HepG2 (cell line): Measurements from ENCODE around the gene FDPS. TPM values are rescaled to one million over a fixed set of nuclear protein-coding genes. Genes with fewer than 3 reads are reported as not detected.

Experiments
- ATF3 ChIP-seq: sonication (generic); formaldehyde crosslinking; IDR thresholded peaks from 2 replicates; pipeline ENCODE4 v1.4.0; 2020; ENCODE audit warnings: missing genetic modification reagents
- CHD4 ChIP-seq: fragments of 200-600 bp; sonication (generic); IDR thresholded peaks from 2 replicates; pipeline ENCODE4 v1.7.0; 2017; ENCODE audit warnings: mild to moderate bottlenecking, low read length, borderline replicate concordance
- DRAP1 ChIP-seq: IDR thresholded peaks from 2 replicates; pipeline ENCODE4 v1.6.1; 2016; ENCODE audit warnings: missing genetic modification reagents, missing compliant biosample characterization
- HHEX ChIP-seq: IDR thresholded peaks from 2 replicates; pipeline ENCODE4 v1.6.1; 2016; ENCODE audit warnings: control low read depth
- HNRNPLL ChIP-seq: fragments of 200-400 bp; formaldehyde crosslinking; IDR thresholded peaks from 2 replicates; pipeline ENCODE4 v1.6.1; 2017; ENCODE audit warnings: mild to moderate bottlenecking, low read depth, low read length; ENCODE audit not compliant: poor library complexity, severe bottlenecking
- LBX2 ChIP-seq: sonication (generic); formaldehyde crosslinking; IDR thresholded peaks from 2 replicates; pipeline ENCODE4 v1.5.0; 2020; ENCODE audit warnings: missing genetic modification reagents, mild to moderate bottlenecking, borderline replicate concordance
- MAFK ChIP-seq, 2 experiments: IDR thresholded peaks in 1 of 2; conservative IDR thresholded peaks in 1 of 2; 2 replicates each; pipeline ENCODE4 v1.6.1; 2011; ENCODE audit warnings: improper control_type of control experiment in 2 of 2, low read length in 2 of 2
- MBNL3 ChIP-seq: fragments of 250-450 bp; sonication (Bioruptor Pico); conservative IDR thresholded peaks from 2 replicates; pipeline ENCODE4 v1.8.0; 2022; ENCODE audit warnings: mild to moderate bottlenecking, inconsistent platforms
- MXD3 ChIP-seq: IDR thresholded peaks from 2 replicates; pipeline ENCODE4 v1.6.1; 2016; ENCODE audit warnings: mild to moderate bottlenecking, missing biosample characterization, missing genetic modification reagents
- MXD4 ChIP-seq: IDR thresholded peaks from 2 replicates; pipeline ENCODE4 v1.6.1; 2016; ENCODE audit warnings: mild to moderate bottlenecking, missing biosample characterization, missing genetic modification reagents
- RBM39 ChIP-seq: fragments of 200-400 bp; formaldehyde crosslinking; IDR thresholded peaks from one replicate; pipeline ENCODE4 v1.6.1; 2018; ENCODE audit warnings: antibody characterized with exemption, mild to moderate bottlenecking, low read depth, low read length; ENCODE audit not compliant: poor library complexity, severe bottlenecking
- SNAPC2 ChIP-seq: sonication (generic); formaldehyde crosslinking; IDR thresholded peaks from 2 replicates; pipeline ENCODE4 v1.8.1; 2022; ENCODE audit warnings: mild to moderate bottlenecking, missing genetic modification reagents
- SYNCRIP ChIP-seq: fragments of 200-400 bp; formaldehyde crosslinking; IDR thresholded peaks from 2 replicates; pipeline ENCODE4 v1.6.1; 2018; ENCODE audit warnings: mild to moderate bottlenecking, low read depth, low read length; ENCODE audit not compliant: insufficient read depth
- TGIF2 ChIP-seq: IDR thresholded peaks from 2 replicates; pipeline ENCODE4 v1.6.1; 2016; ENCODE audit warnings: control low read depth, missing compliant biosample characterization
- THAP11 ChIP-seq: IDR thresholded peaks from 2 replicates; pipeline ENCODE4 v1.6.1; 2016; ENCODE audit warnings: missing biosample characterization, missing genetic modification reagents
- TRIM22 ChIP-seq: fragments of 450-650 bp; IDR thresholded peaks from 2 replicates; pipeline ENCODE4 v1.6.1; 2017
- ZNF136 ChIP-seq: sonication (generic); formaldehyde crosslinking; IDR thresholded peaks from 2 replicates; pipeline ENCODE4 v1.8.1; 2022; ENCODE audit warnings: low read depth, mild to moderate bottlenecking, moderate library complexity, missing genetic modification reagents
- ZNF18 ChIP-seq: sonication (generic); formaldehyde crosslinking; IDR thresholded peaks from 2 replicates; pipeline ENCODE4 v1.8.0; 2022; ENCODE audit warnings: mild to moderate bottlenecking, missing genetic modification reagents; ENCODE audit not compliant: insufficient replicate concordance
- ZNF563 ChIP-seq: sonication (generic); formaldehyde crosslinking; IDR thresholded peaks from 2 replicates; pipeline ENCODE4 v1.8.0; 2022; ENCODE audit warnings: mild to moderate bottlenecking, moderate library complexity, missing genetic modification reagents
- ZNF567 ChIP-seq: sonication (generic); formaldehyde crosslinking; IDR thresholded peaks from 2 replicates; pipeline ENCODE4 v1.8.1; 2023; ENCODE audit warnings: mild to moderate bottlenecking, missing genetic modification reagents, borderline replicate concordance
- ZNF569 ChIP-seq: sonication (generic); formaldehyde crosslinking; IDR thresholded peaks from 2 replicates; pipeline ENCODE4 v1.5.0; 2020; ENCODE audit warnings: mild to moderate bottlenecking, missing genetic modification reagents, moderate library complexity, borderline replicate concordance
- ZNF644 ChIP-seq: IDR thresholded peaks from 2 replicates; pipeline ENCODE4 v1.6.1; 2016; ENCODE audit warnings: low read depth
- ZNF652 ChIP-seq: IDR thresholded peaks from 2 replicates; pipeline ENCODE4 v1.6.1; 2016; ENCODE audit warnings: low read depth, borderline replicate concordance
- ZNF772 ChIP-seq: sonication (generic); formaldehyde crosslinking; IDR thresholded peaks from 2 replicates; pipeline ENCODE4 v1.5.0; 2020; ENCODE audit warnings: mild to moderate bottlenecking, missing genetic modification reagents
- ZNF777 ChIP-seq: sonication (generic); formaldehyde crosslinking; IDR thresholded peaks from 2 replicates; pipeline ENCODE4 v1.4.0; 2020; ENCODE audit warnings: missing genetic modification reagents
- ZSCAN29 ChIP-seq: sonication (generic); formaldehyde crosslinking; conservative IDR thresholded peaks from 2 replicates; pipeline ENCODE4 v1.4.0; 2020; ENCODE audit warnings: mild to moderate bottlenecking, missing genetic modification reagents
- polyA plus RNA-seq, 8 experiments: library from polyadenylated mRNA; depleted of rRNA in 3 of 8; stranded (reverse) in 7 of 8; unstranded in 1 of 8; fragments of >200 nt; fragmentation: Illumina TruSeq in 4 of 8; extraction: Trizol in 4 of 8; gene quantifications; 2 replicates each; pipeline versions ENCODE4 v1.2.1 to v1.2.3, GENCODE V29; 2011 to 2016; ENCODE audit warnings: low read depth in 4 of 8, missing spikeins in 1 of 8, mixed read lengths in 1 of 8; ENCODE audit not compliant: insufficient read depth in 1 of 8
- total RNA-seq, 5 experiments: library from RNA; depleted of rRNA; stranded (reverse); fragments of >200 nt; fragmentation: Illumina TruSeq; extraction: Trizol; gene quantifications; 2 replicates each; pipeline ENCODE4 v1.2.3, GENCODE V29; 2016; ENCODE audit warnings: low read depth in 1 of 5

FDPS gene
- total and polyA plus RNA-seq, 2 of the 13 experiments (the other 11 are each of a cell fraction or from before 2014, with no cell fraction given), result 264 to 519 TPM

GRCh38 chr1:155261852-155262673 is 46.6 kb upstream of the FDPS start, which contains the start of gene SCAMP3 (continued):
- TF ChIP-seq MXD4 (CRISPR knock-in tag) (peak; percentile 80), CHD4 (no peak), ZNF644 (CRISPR knock-in tag) (no peak), MAFK (conservative IDR thresholded peaks at IDR 0.05 in 1 of 2, IDR thresholded peaks at IDR 0.05 in 1 of 2; ENCODE audit: low read length in 2 of 2) (no peak), ZSCAN29 (CRISPR knock-in tag) (peak; percentile 67; the same call in 1 of the 2 replicates), SYNCRIP (no peak), ZNF777 (CRISPR knock-in tag) (0 out of 2 replicates have a peak, but pooled peaks have one; percentile 22), THAP11 (CRISPR knock-in tag) (peak; percentile 99), MBNL3 (no peak), HNRNPLL (peak; percentile 92), ZNF136 (no peak), ATF3 (CRISPR knock-in tag) (no peak), ZNF569 (CRISPR knock-in tag) (peak; percentile 94), RBM39 (peak; percentile 79), ZNF563 (CRISPR knock-in tag) (peak; percentile 76; the same call in 1 of the 2 replicates), TGIF2 (CRISPR knock-in tag) (no peak), ZNF18 (CRISPR knock-in tag) (peak; percentile 34), LBX2 (CRISPR knock-in tag) (no peak), MXD3 (peak; percentile 79), SNAPC2 (CRISPR knock-in tag) (no peak), TRIM22 (no peak), ZNF567 (CRISPR knock-in tag) (peak; percentile 29; the same call in 1 of the 2 replicates), ZNF772 (CRISPR knock-in tag) (no peak), HHEX (CRISPR knock-in tag) (no peak), DRAP1 (CRISPR knock-in tag) (peak; percentile 62; the same call in 1 of the 2 replicates), ZNF652 (CRISPR knock-in tag) (no peak; the same call in 1 of the 2 replicates)
